ENCODE measurements around the gene IPPK.

- TF ChIP-seq CTCF (conservative IDR thresholded peaks at IDR 0.05 in 1 of 2, IDR thresholded peaks at IDR 0.05 in 1 of 2; ENCODE audit: low read depth in 1 of 2, low read length in 2 of 2) (no peak), EZH2 (IDR thresholded peaks at IDR 0.05; ENCODE audit: low read length, missing control alignments) (no peak)
These were observed 37.6 kb upstream of the IPPK start for GRCh38 chr9:92707530-92707929.

All from fibroblast of lung (primary cell).